ENCODE measurements around the gene ZP2. TPM values are rescaled to one million over a fixed set of nuclear protein-coding genes. Genes with fewer than 3 reads are reported as not detected.
A peak's percentile ranks its signal among the peaks of the same experiment; 100 is the strongest.
"Not testable (repeated sequence)": the region's sequence is repeated elsewhere in the genome, so short reads cannot be mapped to it uniquely, and the experiment has no call there.

Gene ZP2
- total RNA-seq, 1 donor from 2014 or later, result not detected

GRCh38 chr16:21175397-21175796, 36.0 kb downstream of the ZP2 start:
- DNase-seq (ENCODE audit: low spot score), result no peak

DNA sequence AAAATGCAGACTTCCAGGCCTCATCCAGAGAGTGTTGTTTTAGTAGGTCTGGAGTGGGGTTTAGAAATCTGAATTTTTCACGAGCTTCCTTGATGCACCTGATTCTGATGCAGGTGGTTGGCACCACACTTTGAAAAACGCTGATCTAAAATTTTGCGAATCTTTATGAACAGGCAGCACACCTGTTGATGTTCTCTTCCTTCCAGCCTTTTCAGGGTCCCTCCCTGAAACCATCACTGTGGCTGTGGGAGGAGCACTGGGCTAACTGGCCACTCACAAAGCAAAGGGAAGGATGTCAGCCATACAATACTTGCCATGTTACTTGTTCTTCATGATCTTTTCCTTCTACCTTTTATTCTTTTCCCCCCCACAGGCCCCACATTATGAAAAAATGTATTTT, 38.7 kb downstream of the ZP2 start:
- DNase-seq (ENCODE audit: low spot score), result no peak

- DNase-seq (ENCODE audit: low spot score), result not testable (repeated sequence)
Measured at GRCh38 chr16:21170116-21170515, 41.3 kb downstream of the ZP2 start.

- no peak for DNase-seq (ENCODE audit: low spot score)
Measured at GRCh38 chr16:21169249-21169981, 42.0 kb downstream of the ZP2 start.

- DNase-seq (ENCODE audit: low spot score), result no peak
Measured at GRCh38 chr16:21167929-21168602, 43.3 kb downstream of the ZP2 start.

DNA sequence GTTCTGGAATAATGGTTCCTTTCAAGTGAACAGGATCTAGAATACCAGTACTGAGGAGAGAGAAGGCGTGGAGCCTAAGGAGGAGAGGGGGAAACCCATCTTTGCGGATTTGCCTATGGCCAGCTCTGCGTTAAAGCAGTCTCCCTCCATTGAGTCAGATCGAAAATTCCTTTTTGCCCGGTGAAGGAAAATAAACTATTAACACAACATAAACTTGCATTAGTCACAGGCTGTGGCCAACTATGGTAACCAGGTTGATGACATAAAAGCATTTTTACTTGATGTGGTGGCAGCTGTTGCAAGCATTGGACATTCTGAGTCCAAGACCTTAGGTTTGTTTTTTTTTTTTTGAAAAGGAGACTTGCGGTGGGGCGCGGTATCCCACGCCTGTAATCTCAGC, 44.0 kb downstream of the ZP2 start:
- no peak for DNase-seq (ENCODE audit: low spot score)

- DNase-seq (ENCODE audit: low spot score), result no peak
Measured at GRCh38 chr16:21166561-21166961, 44.8 kb downstream of the ZP2 start.

DNA sequence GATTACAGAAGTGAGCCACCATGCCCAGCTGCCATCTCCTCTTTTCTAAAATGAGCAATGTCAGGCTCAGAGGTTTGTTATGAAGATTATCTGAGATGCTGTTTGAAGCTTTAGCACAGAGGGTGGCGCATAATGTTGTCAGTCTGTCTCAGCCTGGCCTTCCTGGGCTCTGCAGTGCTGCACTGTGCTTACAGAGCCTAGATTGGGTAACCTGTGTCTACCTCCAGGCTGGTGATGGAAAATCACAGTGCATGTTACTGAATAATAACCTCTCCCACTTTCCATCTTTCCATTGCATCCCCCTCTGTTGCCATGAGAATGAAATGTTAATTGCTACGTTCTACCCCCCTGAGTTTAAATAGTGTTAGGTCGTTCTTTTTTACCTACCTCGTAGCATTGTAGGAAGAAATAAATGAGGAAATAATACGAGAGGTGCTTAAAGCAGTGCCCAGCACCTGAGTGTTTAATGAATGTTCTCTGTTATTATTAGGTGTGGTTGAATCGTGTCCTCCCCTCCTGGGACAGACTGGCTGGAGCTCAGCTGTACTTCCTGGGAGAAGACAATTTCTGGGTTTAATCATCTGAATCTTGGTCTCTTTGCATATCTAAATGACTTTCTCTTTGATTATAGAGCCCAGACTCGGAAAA, 46.7 kb downstream of the ZP2 start:
- DNase-seq (ENCODE audit: low spot score), result no peak

- no peak for DNase-seq (ENCODE audit: low spot score)
Measured at GRCh38 chr16:21163576-21163975, 47.8 kb downstream of the ZP2 start.

- DNase-seq (ENCODE audit: low spot score), result no peak
Measured at GRCh38 chr16:21162661-21163151, 48.7 kb downstream of the ZP2 start.

DNA sequence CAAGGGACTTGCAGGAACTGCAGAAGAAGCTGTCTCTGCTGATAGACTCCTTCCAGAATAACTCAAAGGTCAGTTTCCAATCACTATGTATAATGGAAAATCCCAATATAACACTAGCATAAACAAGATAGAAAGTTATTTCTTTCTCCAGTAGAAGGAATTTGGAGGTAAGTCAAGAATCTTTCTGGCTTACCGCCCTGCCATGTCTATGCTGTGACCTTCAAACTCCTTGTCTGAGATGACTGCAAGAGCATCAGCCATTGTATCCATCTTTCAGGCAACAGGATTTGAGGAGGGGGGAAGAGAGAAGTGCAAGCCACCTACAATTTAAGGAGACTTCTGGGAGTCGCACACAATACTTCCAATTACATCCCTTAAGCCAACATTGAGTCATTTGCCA, 50.2 kb downstream of the ZP2 start:
- no peak for DNase-seq (ENCODE audit: low spot score)

DNA sequence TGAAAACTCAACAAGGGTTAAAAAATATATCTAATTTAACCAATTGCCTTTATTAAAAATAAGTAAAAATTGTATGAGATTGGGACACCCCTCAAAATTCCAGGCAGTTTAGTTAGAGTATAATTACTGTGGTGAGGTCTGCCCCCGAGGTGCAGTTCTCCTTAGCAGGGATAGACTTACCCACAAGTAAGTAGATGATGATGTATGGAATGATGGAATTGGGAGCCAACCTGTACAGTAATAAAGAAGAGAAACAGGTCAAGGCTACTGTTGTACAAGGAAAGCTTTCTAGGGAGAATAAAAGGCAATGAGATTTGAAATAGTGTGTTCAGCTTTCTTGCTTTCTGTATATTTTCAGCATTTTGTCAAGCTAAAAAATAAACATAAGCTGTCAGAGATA, 51.1 kb downstream of the ZP2 start:
- DNase-seq (ENCODE audit: low spot score), result no peak

GRCh38 chr16:21159281-21159951, 52.0 kb downstream of the ZP2 start:
- peak; percentile 42 for DNase-seq (ENCODE audit: low spot score)

GRCh38 chr16:21158208-21159110, 52.9 kb downstream of the ZP2 start, which contains the start of gene LDAF1:
TSS of gene LDAF1 (plus strand) at chr16:21158674. CDS start at chr16:21161183, 2,509 bp downstream.
- DNase-seq (ENCODE audit: low spot score), result peak; percentile 88

- DNase-seq (ENCODE audit: low spot score), result no peak
Measured at GRCh38 chr16:21157632-21158031, 53.7 kb downstream of the ZP2 start.

- DNase-seq (ENCODE audit: low spot score), result peak; percentile 86
Measured at GRCh38 chr16:21156767-21157467, 54.5 kb downstream of the ZP2 start.

GRCh38 chr16:21156011-21156410, 55.4 kb downstream of the ZP2 start:
- DNase-seq (ENCODE audit: low spot score), result not testable (repeated sequence)

GRCh38 chr16:21153124-21153729, 58.1 kb downstream of the ZP2 start:
- not testable (repeated sequence) for DNase-seq (ENCODE audit: low spot score)

GRCh38 chr16:21152160-21153030, 59.0 kb downstream of the ZP2 start:
- DNase-seq (ENCODE audit: low spot score), result not testable (repeated sequence)

All from umbilical cord (tissue), 2 donors.